Neuronal stem cell (in vitro differentiated cells): Measurements from ENCODE around the gene ARHGAP32.
A peak's percentile ranks its signal among the peaks of the same experiment; 100 is the strongest.

Experiments used
- DNase-seq: peaks from one replicate; pipeline ENCODE4 v3.0.0-alpha.2; 2013; ENCODE audit warnings: low spot score
- H2AFZ ChIP-seq: one replicate; pipeline ENCODE4 v1.6.1; 2013; ENCODE audit warnings: mild to moderate bottlenecking, low read length, inconsistent platforms
- H2AK5ac ChIP-seq: 2 replicates; pipeline ENCODE4 v1.6.1; 2013; ENCODE audit warnings: low read depth, mild to moderate bottlenecking, inconsistent platforms, low read length, moderate library complexity, mixed read lengths
- H2BK120ac ChIP-seq: 2 replicates; pipeline ENCODE4 v1.6.1; 2013; ENCODE audit warnings: low read depth, mild to moderate bottlenecking, inconsistent platforms, low read length, moderate library complexity, mixed read lengths
- H2BK12ac ChIP-seq: one replicate; pipeline ENCODE4 v1.6.1; 2013; ENCODE audit warnings: low read length, inconsistent platforms
- H2BK15ac ChIP-seq: 2 replicates; pipeline ENCODE4 v1.6.1; 2013; ENCODE audit warnings: mild to moderate bottlenecking, low read length, inconsistent platforms, mixed read lengths
- H2BK5ac ChIP-seq: one replicate; pipeline ENCODE4 v1.6.1; 2013; ENCODE audit warnings: inconsistent platforms, mild to moderate bottlenecking, low read length, moderate library complexity
- H3K14ac ChIP-seq: one replicate; pipeline ENCODE4 v1.6.1; 2013; ENCODE audit warnings: low read length, inconsistent platforms
- H3K18ac ChIP-seq: 2 replicates; pipeline ENCODE4 v1.6.1; 2013; ENCODE audit warnings: low read length, inconsistent platforms
- H3K23ac ChIP-seq: 2 replicates; pipeline ENCODE4 v1.6.1; 2013; ENCODE audit warnings: low read depth, mild to moderate bottlenecking, mixed read lengths, low read length, inconsistent platforms; ENCODE audit not compliant: poor library complexity
- H3K27ac ChIP-seq: replicated peaks from 3 replicates; pipeline ENCODE4 v1.5.1; 2013; ENCODE audit warnings: low read length, inconsistent platforms
- H3K27me3 ChIP-seq, 3 experiments: 2 replicates each; pipeline ENCODE4 v1.6.1; 2013; ENCODE audit warnings: low read length in 3 of 3, mild to moderate bottlenecking in 2 of 3, inconsistent platforms in 1 of 3, low read depth in 1 of 3, mixed read lengths in 1 of 3, moderate library complexity in 1 of 3; ENCODE audit not compliant: control insufficient read depth in 3 of 3, insufficient read depth in 3 of 3
- H3K36me3 ChIP-seq, 2 donors: replicated peaks in 1 of 2; 2 replicates each; pipeline ENCODE4 v1.6.1; 2013; ENCODE audit warnings: low read length in 2 of 2; ENCODE audit not compliant: control insufficient read depth in 2 of 2, insufficient read depth in 2 of 2
- H3K4ac ChIP-seq: 2 replicates; pipeline ENCODE4 v1.6.1; 2013; ENCODE audit warnings: inconsistent platforms, mild to moderate bottlenecking, low read length, moderate library complexity
- H3K4me1 ChIP-seq, 2 donors: 1 replicate in 1 of 2; 2 replicates in 1 of 2; pipeline ENCODE4 v1.6.1; 2013; ENCODE audit warnings: low read length in 2 of 2, low read depth in 1 of 2; ENCODE audit not compliant: control insufficient read depth in 2 of 2, insufficient read depth in 1 of 2
- H3K4me2 ChIP-seq: one replicate; pipeline ENCODE4 v1.6.1; 2013; ENCODE audit warnings: mild to moderate bottlenecking, low read length, inconsistent platforms; ENCODE audit not compliant: insufficient read depth, poor library complexity, severe bottlenecking
- H3K4me3 ChIP-seq, 2 donors: 2 replicates each; pipeline ENCODE4 v1.5.1; 2013; ENCODE audit warnings: low read length in 2 of 2, mild to moderate bottlenecking in 2 of 2, inconsistent platforms in 1 of 2, moderate library complexity in 1 of 2
- H3K79me1 ChIP-seq: one replicate; pipeline ENCODE4 v1.6.1; 2013; ENCODE audit warnings: low read depth, mild to moderate bottlenecking, inconsistent platforms, low read length, moderate library complexity
- H3K9ac ChIP-seq: one replicate; pipeline ENCODE4 v1.6.1; 2013; ENCODE audit warnings: mild to moderate bottlenecking, low read depth, low read length, inconsistent platforms; ENCODE audit not compliant: poor library complexity
- H3K9me3 ChIP-seq, 2 donors: replicated peaks in 1 of 2; 2 replicates each; pipeline versions ENCODE3 to v1.6.1; 2013; ENCODE audit warnings: low read length in 2 of 2, mild to moderate bottlenecking in 2 of 2, inconsistent platforms in 1 of 2, low read depth in 1 of 2, mixed read lengths in 1 of 2, moderate library complexity in 1 of 2; ENCODE audit not compliant: control insufficient read depth in 2 of 2, insufficient read depth in 1 of 2
- H4K8ac ChIP-seq: one replicate; pipeline ENCODE4 v1.6.1; 2013; ENCODE audit warnings: low read depth, mild to moderate bottlenecking, inconsistent platforms, low read length, moderate library complexity
- H4K91ac ChIP-seq: one replicate; pipeline ENCODE4 v1.6.1; 2013; ENCODE audit warnings: low read length, low read depth, mild to moderate bottlenecking, inconsistent platforms; ENCODE audit not compliant: poor library complexity
- WGBS, 2 donors: extraction: QIAGEN DNeasy Blood & Tissue Kit; methylation state at CpG; one replicate each; pipeline ENCODE4 v1.1.7; 2013; ENCODE audit warnings: missing lambda C conversion rate in 2 of 2, mixed read lengths in 1 of 2; ENCODE audit not compliant: insufficient read length in 2 of 2, insufficient replicate concordance in 1 of 2; ENCODE audit errors: extremely low coverage in 2 of 2; 5-methylcytosine and 5-hydroxymethylcytosine counted together

Gene ARHGAP32

GRCh38 chr11:128940156-128940555, 252.0 kb downstream of the ARHGAP32 start:
- H3K9me3 ChIP-seq = no peaks in the 10 kb centered on the region
- no peaks in the 10 kb centered on the region for H3K79me1 ChIP-seq
- peak overlapping the region; percentile 16 for H2BK5ac ChIP-seq
- H3K27me3 ChIP-seq = no peaks in the 10 kb centered on the region
- H2AK5ac ChIP-seq = peak overlapping the region; percentile 9
- no peak overlapping the region for H2BK12ac ChIP-seq
- no peak overlapping the region for H2AFZ ChIP-seq
- no peak overlapping the region for H4K91ac ChIP-seq
- H3K23ac ChIP-seq = no peak overlapping the region
- H2BK120ac ChIP-seq = no peak overlapping the region
- no peak overlapping the region for H3K18ac ChIP-seq
- peak overlapping the region; percentile 70 for H4K8ac ChIP-seq
- peaks cover 15 to 16% of the 10 kb centered on the region in 2 donors for H3K4me1 ChIP-seq
- no peak overlapping the region for H3K14ac ChIP-seq
- no peak overlapping the region for H3K4me3 ChIP-seq
- H3K27ac ChIP-seq = no peak overlapping the region
- no peak for DNase-seq
- H2BK15ac ChIP-seq = no peak overlapping the region
- no peak overlapping the region for H3K9ac ChIP-seq
- no CpG with 5 or more reads among the region's 5 CpGs for WGBS, 2 donors
- no peak overlapping the region for H3K4me2 ChIP-seq
- H3K36me3 ChIP-seq = no peaks in the 10 kb centered on the region
- no peak overlapping the region for H3K4ac ChIP-seq

- Histone ChIP-seq H3K18ac (peak overlapping the region; percentile 40), H3K4me1 (peaks cover 15 to 16% of the 10 kb centered on the region in 2 donors), H3K9ac (no peak overlapping the region), H4K8ac (no peak overlapping the region), H3K4me3 (no peak overlapping the region), H3K4ac (no peak overlapping the region), H3K9me3 (no peaks in the 10 kb centered on the region), H3K27me3 (no peaks in the 10 kb centered on the region), H2AK5ac (no peak overlapping the region), H3K14ac (no peak overlapping the region), H3K4me2 (no peak overlapping the region), H2BK12ac (no peak overlapping the region), H3K36me3 (no peaks in the 10 kb centered on the region), H4K91ac (no peak overlapping the region), H2AFZ (no peak overlapping the region), H3K79me1 (no peaks in the 10 kb centered on the region), H3K23ac (no peak overlapping the region), H2BK120ac (no peak overlapping the region), H2BK5ac (no peak overlapping the region), H3K27ac (no peak overlapping the region), H2BK15ac (peak overlapping the region; percentile 53)
- WGBS, 2 donors = no CpG with 5 or more reads among the region's 11 CpGs
- DNase-seq = no peak
Observed at GRCh38 chr11:128939591-128939990, 252.5 kb downstream of the ARHGAP32 start.

GRCh38 chr11:128938156-128938885, 253.8 kb downstream of the ARHGAP32 start:
- H4K8ac ChIP-seq = no peak overlapping the region
- H2AFZ ChIP-seq = no peak overlapping the region
- H3K9ac ChIP-seq = no peak overlapping the region
- no peak overlapping the region for H2BK15ac ChIP-seq
- no peak overlapping the region for H2BK120ac ChIP-seq
- no CpG with 5 or more reads among the region's 16 CpGs for WGBS, 2 donors
- no peak overlapping the region for H3K14ac ChIP-seq
- H3K9me3 ChIP-seq = no peaks in the 10 kb centered on the region
- peak overlapping the region; percentile 12 for H3K18ac ChIP-seq
- H3K23ac ChIP-seq = no peak overlapping the region
- H3K4me1 ChIP-seq = peaks cover 15 to 16% of the 10 kb centered on the region in 2 donors
- no peaks in the 10 kb centered on the region for H3K79me1 ChIP-seq
- DNase-seq = no peak
- no peak overlapping the region for H3K4ac ChIP-seq
- H3K4me2 ChIP-seq = no peak overlapping the region
- no peak overlapping the region for H3K4me3 ChIP-seq
- no peak overlapping the region for H3K27ac ChIP-seq
- no peak overlapping the region for H2BK5ac ChIP-seq
- no peak overlapping the region for H2AK5ac ChIP-seq
- H3K27me3 ChIP-seq = no peaks in the 10 kb centered on the region
- no peak overlapping the region for H4K91ac ChIP-seq
- H3K36me3 ChIP-seq = no peaks in the 10 kb centered on the region
- H2BK12ac ChIP-seq = no peak overlapping the region

GRCh38 chr11:128937480-128937879, 254.6 kb downstream of the ARHGAP32 start:
- peak overlapping the region; percentile 80 for H2AFZ ChIP-seq
- H3K27ac ChIP-seq = no peak overlapping the region
- H2BK15ac ChIP-seq = no peak overlapping the region
- H4K8ac ChIP-seq = no peak overlapping the region
- H3K4me1 ChIP-seq = peaks cover 15 to 16% of the 10 kb centered on the region in 2 donors
- peak overlapping the region; percentile 45 for H2BK120ac ChIP-seq
- no peak overlapping the region for H3K14ac ChIP-seq
- no peak overlapping the region for H2BK12ac ChIP-seq
- peaks cover 0 to 1% (median 0%) of the 10 kb centered on the region in 3 experiments for H3K27me3 ChIP-seq
- no peak overlapping the region for H3K4me3 ChIP-seq
- H3K4me2 ChIP-seq = no peak overlapping the region
- WGBS, 2 donors = no CpG with 5 or more reads among the region's 9 CpGs
- peak overlapping the region; percentile 34 for H3K18ac ChIP-seq
- H4K91ac ChIP-seq = no peak overlapping the region
- H3K9me3 ChIP-seq = no peaks in the 10 kb centered on the region
- H3K4ac ChIP-seq = no peak overlapping the region
- H3K23ac ChIP-seq = no peak overlapping the region
- DNase-seq = no peak
- H3K9ac ChIP-seq = no peak overlapping the region
- no peaks in the 10 kb centered on the region for H3K79me1 ChIP-seq
- no peak overlapping the region for H2AK5ac ChIP-seq
- no peaks in the 10 kb centered on the region for H3K36me3 ChIP-seq
- no peak overlapping the region for H2BK5ac ChIP-seq
